CD4-positive, alpha-beta T cell (primary cell): ENCODE data around the gene AFAP1. TPM values are rescaled to one million over a fixed set of nuclear protein-coding genes. Genes with fewer than 3 reads are reported as not detected.

Experiments used
- ATAC-seq: fragments of 200-7000 bp; cut with Tn5 transposase; one replicate; pipeline ENCODE4 v1.10.0; 2022; ENCODE audit warnings: mild to moderate bottlenecking; ENCODE audit not compliant: poor library complexity
- CTCF ChIA-PET: fragments of 350-600 bp; sonication (Branson Sonifier 250); formaldehyde crosslinking; loops from one replicate; lab custom pipeline; 2021; ENCODE audit warnings: antibody characterized with exemption, inconsistent platforms; lab: Charles Lee
- POLR2A ChIA-PET: fragments of 350-600 bp; sonication (Branson Sonifier 250); formaldehyde crosslinking; loops from one replicate; lab custom pipeline; 2021; ENCODE audit warnings: antibody characterized with exemption, inconsistent platforms; lab: Charles Lee
- DNase-seq, 14 experiments: peaks; one replicate each; pipeline ENCODE4 v3.0.0-alpha.2; 2013 to 2020; ENCODE audit warnings: mixed read lengths in 2 of 14
- H3K27ac ChIP-seq, 2 donors: one replicate each; pipeline versions ENCODE4 v1.5.1 to v1.7.0; 2013; ENCODE audit warnings: low read length in 2 of 2, low read depth in 1 of 2, mild to moderate bottlenecking in 1 of 2
- H3K27me3 ChIP-seq, 2 experiments: 1 replicate in 1 of 2; 2 replicates in 1 of 2; pipeline versions ENCODE4 v1.6.1 to v1.7.0; 2013; ENCODE audit warnings: low read length in 2 of 2, control low read depth in 1 of 2, mild to moderate bottlenecking in 1 of 2, moderate library complexity in 1 of 2; ENCODE audit not compliant: insufficient read depth in 2 of 2, control insufficient read depth in 1 of 2
- H3K36me3 ChIP-seq: one replicate; pipeline ENCODE4 v1.6.1; 2013; ENCODE audit warnings: low read length, control low read depth; ENCODE audit not compliant: insufficient read depth
- H3K4me1 ChIP-seq: one replicate; pipeline ENCODE4 v1.6.1; 2013; ENCODE audit warnings: low read length, control low read depth; ENCODE audit not compliant: insufficient read depth
- H3K4me3 ChIP-seq: one replicate; pipeline ENCODE4 v1.5.1; 2013; ENCODE audit warnings: mild to moderate bottlenecking, low read length, moderate library complexity
- H3K9me3 ChIP-seq, 2 experiments: 1 replicate in 1 of 2; 2 replicates in 1 of 2; pipeline versions ENCODE4 v1.6.1 to v1.7.0; 2013; ENCODE audit warnings: low read length in 2 of 2, mild to moderate bottlenecking in 2 of 2, control low read depth in 1 of 2, moderate library complexity in 1 of 2; ENCODE audit not compliant: control insufficient read depth in 1 of 2, insufficient read depth in 1 of 2
- H3K27ac Mint-ChIP-seq: one replicate; pipeline ENCODE4 v1.8.0; 2020; ENCODE audit warnings: mixed read lengths
- H3K27me3 Mint-ChIP-seq: one replicate; pipeline ENCODE4 v1.8.0; 2021; ENCODE audit warnings: mixed read lengths
- H3K36me3 Mint-ChIP-seq: one replicate; pipeline ENCODE4 v1.8.0; 2021; ENCODE audit warnings: low read depth, mixed read lengths
- H3K4me1 Mint-ChIP-seq: one replicate; pipeline ENCODE4 v1.8.0; 2021; ENCODE audit warnings: low read depth, mixed read lengths
- H3K4me3 Mint-ChIP-seq: one replicate; pipeline ENCODE4 v1.8.0; 2020; ENCODE audit warnings: mild to moderate bottlenecking, mixed read lengths
- H3K9me3 Mint-ChIP-seq: one replicate; pipeline ENCODE4 v1.8.0; 2020; ENCODE audit warnings: mixed read lengths
- intact Hi-C, 2 experiments: fragments of 100-400 bp; cut with DNase I in 1 of 2; cut with micrococcal nuclease in 1 of 2; formaldehyde crosslinking; loops; one replicate each; pipeline versions ENCODE4 v1.15.1 to v1.9.0; 2023 to 2025; cut with DNase I, micrococcal nuclease
- total RNA-seq, 174 experiments: library from RNA in 2 of 174; stranded (reverse) in 2 of 174; gene quantifications; one replicate each; pipeline ENCODE4 v1.2.3 and lab custom pipeline; 2021 to 2026
- TF ChIP-seq, protein P1 (sequence below): fragments of 200-600 bp; IDR thresholded peaks from one replicate; pipeline ENCODE4 v1.8.0; 2022; ENCODE audit warnings: antibody characterized with exemption, mild to moderate bottlenecking

AFAP1 gene
- total RNA-seq, 2 experiments from 2014 or later: 9.8 to 10.9 TPM

DNA sequence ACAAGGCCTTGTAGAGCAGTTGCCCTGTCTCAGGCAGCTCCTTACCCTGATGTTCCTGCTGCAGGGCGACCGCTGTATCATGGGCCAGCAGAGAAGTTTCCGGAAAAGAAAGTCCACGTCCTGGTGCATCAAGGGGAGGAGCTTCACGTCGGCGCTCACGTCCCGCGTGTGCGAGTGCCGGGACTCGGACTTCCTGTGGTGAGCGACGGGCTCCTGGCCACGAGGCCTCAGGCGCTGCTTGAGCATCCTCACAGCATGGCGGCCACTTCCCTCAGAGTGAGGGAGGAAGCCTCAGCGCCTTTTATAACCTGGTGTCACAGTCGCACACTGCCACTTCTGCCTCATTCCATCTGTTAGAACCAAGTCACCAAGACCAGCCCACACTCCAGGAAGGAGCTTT, 225.5 kb downstream of the AFAP1 start:
- intact Hi-C loops: no loop called here
- Mint-ChIP-seq H3K36me3 (no peaks in the 10 kb centered on the region), H3K27me3 (peaks cover 5% of the 10 kb centered on the region), H3K4me1 (no peaks in the 10 kb centered on the region), H3K9me3 (peaks cover 3% of the 10 kb centered on the region), H3K4me3 (no peak overlapping the region), H3K27ac (no peak overlapping the region)
- H3K4me3 ChIP-seq: no peak overlapping the region
- POLR2A ChIA-PET: no interaction called here
- TF ChIP-seq, protein P1, sequence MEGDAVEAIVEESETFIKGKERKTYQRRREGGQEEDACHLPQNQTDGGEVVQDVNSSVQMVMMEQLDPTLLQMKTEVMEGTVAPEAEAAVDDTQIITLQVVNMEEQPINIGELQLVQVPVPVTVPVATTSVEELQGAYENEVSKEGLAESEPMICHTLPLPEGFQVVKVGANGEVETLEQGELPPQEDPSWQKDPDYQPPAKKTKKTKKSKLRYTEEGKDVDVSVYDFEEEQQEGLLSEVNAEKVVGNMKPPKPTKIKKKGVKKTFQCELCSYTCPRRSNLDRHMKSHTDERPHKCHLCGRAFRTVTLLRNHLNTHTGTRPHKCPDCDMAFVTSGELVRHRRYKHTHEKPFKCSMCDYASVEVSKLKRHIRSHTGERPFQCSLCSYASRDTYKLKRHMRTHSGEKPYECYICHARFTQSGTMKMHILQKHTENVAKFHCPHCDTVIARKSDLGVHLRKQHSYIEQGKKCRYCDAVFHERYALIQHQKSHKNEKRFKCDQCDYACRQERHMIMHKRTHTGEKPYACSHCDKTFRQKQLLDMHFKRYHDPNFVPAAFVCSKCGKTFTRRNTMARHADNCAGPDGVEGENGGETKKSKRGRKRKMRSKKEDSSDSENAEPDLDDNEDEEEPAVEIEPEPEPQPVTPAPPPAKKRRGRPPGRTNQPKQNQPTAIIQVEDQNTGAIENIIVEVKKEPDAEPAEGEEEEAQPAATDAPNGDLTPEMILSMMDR: no peak
- H3K4me1 ChIP-seq: peaks cover under 1% of the 10 kb centered on the region
- CTCF ChIA-PET: no interaction called here
- no peak overlapping the region for H3K27ac ChIP-seq
- DNase-seq (no peak), ATAC-seq (no peak)
- H3K36me3 ChIP-seq: no peaks in the 10 kb centered on the region
- H3K27me3 ChIP-seq: peaks cover 2 to 6% of the 10 kb centered on the region in 2 experiments
- H3K9me3 ChIP-seq: peaks cover 0 to 13% of the 10 kb centered on the region in 2 experiments

DNA sequence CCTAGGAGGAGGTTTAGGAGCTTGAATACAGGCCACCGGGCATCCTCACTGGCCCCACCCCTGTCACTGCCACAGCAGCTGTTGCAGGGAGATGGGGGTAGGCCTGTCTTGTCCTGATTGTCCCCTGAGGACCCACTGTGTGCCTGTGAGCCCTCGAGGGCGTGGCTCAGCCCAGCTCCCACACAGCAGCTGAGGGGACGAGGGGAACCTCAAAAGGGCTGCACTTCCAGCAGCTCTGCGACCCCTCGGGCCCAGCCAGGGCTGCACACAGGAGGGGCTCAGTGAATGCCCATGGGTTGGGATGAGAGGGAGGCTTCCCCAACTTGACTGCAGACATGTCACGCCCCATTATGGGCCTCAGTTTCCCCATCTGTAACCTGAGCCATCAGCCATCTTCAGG, 225.9 kb downstream of the AFAP1 start:
- POLR2A ChIA-PET: no interaction called here
- no peak for ATAC-seq
- H3K27me3 Mint-ChIP-seq: peaks cover 2% of the 10 kb centered on the region
- TF ChIP-seq, protein P1: no peak
- peaks cover 0 to 4% of the 10 kb centered on the region in 2 experiments for H3K27me3 ChIP-seq
- no peak overlapping the region for H3K27ac Mint-ChIP-seq
- no peak for DNase-seq
- no peaks in the 10 kb centered on the region for H3K36me3 ChIP-seq
- H3K36me3 Mint-ChIP-seq: no peaks in the 10 kb centered on the region
- H3K27ac ChIP-seq: no peak overlapping the region
- intact Hi-C loops: no loop called here
- H3K4me3 Mint-ChIP-seq: no peak overlapping the region
- CTCF ChIA-PET: no interaction called here
- no peaks in the 10 kb centered on the region for H3K4me1 Mint-ChIP-seq
- H3K9me3 Mint-ChIP-seq: peaks cover 3% of the 10 kb centered on the region
- peaks cover 0 to 13% of the 10 kb centered on the region in 2 experiments for H3K9me3 ChIP-seq
- H3K4me3 ChIP-seq: no peak overlapping the region
- no peaks in the 10 kb centered on the region for H3K4me1 ChIP-seq

DNA sequence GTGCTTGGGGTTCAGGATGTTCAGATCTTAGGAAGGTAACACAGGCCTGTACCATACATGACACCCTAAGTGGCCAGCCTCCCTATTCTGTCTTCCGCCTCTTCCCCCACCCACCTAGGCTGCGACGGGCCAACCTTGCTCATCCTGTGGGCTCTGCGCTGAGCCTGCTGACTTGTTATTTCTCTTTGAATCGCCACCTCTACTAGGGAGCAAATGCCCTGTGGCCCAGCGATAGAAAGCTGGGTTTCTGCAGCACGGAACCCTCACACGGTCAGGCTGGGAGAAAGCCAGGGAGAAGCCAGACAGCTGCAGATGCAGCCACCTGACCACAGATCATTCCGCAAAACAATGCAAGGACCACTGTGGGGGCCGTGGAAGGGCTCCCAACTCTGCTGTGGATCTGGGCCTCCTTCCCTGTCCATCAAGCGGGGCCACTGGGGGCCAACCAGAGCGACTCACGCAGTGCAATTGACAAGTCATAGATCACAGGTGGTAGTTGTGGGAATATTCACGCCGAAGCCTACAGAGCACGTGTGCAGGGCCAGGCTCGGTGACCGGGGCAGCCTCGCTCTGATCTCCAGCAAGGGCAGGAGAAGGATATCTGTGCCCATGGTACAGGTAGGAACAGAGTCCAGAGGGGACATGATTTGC, 227.5 kb downstream of the AFAP1 start:
- Mint-ChIP-seq H3K27ac (no peak overlapping the region), H3K36me3 (no peaks in the 10 kb centered on the region), H3K9me3 (peaks cover 3% of the 10 kb centered on the region), H3K4me3 (no peak overlapping the region), H3K27me3 (no peaks in the 10 kb centered on the region), H3K4me1 (no peaks in the 10 kb centered on the region)
- intact Hi-C loops: no loop called here
- H3K36me3 ChIP-seq: no peaks in the 10 kb centered on the region
- peaks cover 0 to under 1% of the 10 kb centered on the region in 2 experiments for H3K27me3 ChIP-seq
- DNase-seq: no peak
- ChIA-PET POLR2A (no interaction called here), CTCF (no interaction called here)
- ATAC-seq: no peak
- no peak overlapping the region for H3K4me3 ChIP-seq
- no peak overlapping the region for H3K27ac ChIP-seq
- peaks cover 0 to 13% of the 10 kb centered on the region in 2 experiments for H3K9me3 ChIP-seq
- TF ChIP-seq, protein P1: no peak
- H3K4me1 ChIP-seq: no peaks in the 10 kb centered on the region
